AML-193 (cell line): Measurements from ENCODE around the gene TTLL9.

Experiments used
- DNase-seq, 2 experiments: peaks; one replicate each; lab custom pipeline; 2025; lab: John Stamatoyannopoulos, UW

TTLL9 gene

GRCh38 chr20:31979713-31980426 is 109.4 kb downstream of the TTLL9 start:
- no peak for DNase-seq

GRCh38 chr20:31981784-31982183 is 111.3 kb downstream of the TTLL9 start:
- DNase-seq, result no peak

DNA sequence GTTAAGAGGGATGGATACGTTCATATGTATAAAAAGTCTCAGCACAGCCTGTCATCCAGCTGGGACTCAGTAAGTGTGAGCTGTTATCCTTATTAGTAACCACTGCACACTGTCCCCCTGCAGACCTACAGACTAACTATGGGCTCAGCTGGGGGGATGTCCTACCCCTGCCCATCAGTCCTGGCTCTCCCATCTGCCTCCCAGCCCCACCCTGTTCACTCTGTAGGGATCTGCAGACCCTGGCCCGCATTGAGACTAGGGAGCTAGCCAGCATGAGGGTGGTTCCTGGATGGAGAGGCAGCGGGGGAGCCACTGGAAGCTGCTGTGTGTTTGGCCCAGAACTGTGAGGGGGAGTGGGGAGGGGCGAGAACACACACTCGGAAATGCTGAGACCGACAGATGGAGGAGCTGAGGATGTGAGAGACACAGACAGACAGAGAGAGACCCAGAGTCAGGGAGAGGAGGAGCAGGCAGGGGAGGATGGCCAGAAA is 114.6 kb downstream of the TTLL9 start:
- DNase-seq, result no peak

DNA sequence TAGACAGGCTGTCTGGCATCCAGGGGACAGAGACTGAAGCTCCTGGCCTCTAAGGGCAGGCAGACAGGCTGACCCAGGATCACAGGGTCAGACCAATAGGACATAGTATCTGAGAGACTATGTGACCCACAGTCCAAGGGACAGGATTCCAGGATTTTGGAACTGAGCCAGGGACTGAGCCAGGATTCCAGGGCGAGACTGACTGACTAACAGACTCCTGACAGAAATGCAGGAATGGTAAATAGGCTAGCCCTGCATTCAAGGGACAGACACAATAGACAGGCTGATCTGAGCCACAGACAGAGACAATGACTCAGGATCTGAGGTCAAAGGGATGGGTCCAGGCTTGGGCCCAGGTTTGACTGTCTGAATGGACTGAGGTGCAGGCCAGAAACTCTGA is 117.3 kb downstream of the TTLL9 start:
- no peak for DNase-seq

GRCh38 chr20:31988430-31989015 is 118.1 kb downstream of the TTLL9 start:
- no peak for DNase-seq

DNA sequence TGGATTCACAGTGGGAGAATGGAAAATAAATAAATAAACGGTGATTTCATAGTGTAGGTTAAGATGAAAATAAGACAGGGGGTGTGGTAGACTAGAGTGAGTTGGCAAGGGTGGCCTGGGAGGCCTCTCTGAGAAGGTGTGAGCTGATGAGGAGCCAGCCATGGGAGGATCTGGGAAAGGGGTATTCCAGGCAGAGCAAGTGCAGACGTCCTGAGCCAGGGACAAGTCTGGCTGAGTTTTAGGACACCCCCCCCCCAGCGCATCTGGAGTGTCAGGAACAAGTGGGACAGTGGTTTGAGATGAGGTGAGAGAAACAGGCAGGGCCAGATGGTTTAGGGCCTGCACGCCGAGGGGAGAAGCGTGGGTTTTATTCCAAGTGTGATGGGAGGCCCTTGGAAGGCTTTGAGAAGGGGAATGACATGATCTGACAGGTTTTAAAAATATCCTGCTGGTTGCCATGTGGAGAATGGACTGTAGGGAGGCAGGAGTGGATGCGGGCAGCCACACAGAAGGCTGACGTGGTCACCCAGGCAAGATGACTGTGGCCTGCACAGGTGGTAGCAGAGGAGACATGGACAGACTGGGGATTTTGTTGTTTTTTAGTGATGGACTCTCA is 118.7 kb downstream of the TTLL9 start:
- no peak for DNase-seq

GRCh38 chr20:31990641-31991338 is 120.4 kb downstream of the TTLL9 start:
- DNase-seq, result no peak

GRCh38 chr20:31991339-31991705 is 120.9 kb downstream of the TTLL9 start:
- DNase-seq, result no peak

DNA sequence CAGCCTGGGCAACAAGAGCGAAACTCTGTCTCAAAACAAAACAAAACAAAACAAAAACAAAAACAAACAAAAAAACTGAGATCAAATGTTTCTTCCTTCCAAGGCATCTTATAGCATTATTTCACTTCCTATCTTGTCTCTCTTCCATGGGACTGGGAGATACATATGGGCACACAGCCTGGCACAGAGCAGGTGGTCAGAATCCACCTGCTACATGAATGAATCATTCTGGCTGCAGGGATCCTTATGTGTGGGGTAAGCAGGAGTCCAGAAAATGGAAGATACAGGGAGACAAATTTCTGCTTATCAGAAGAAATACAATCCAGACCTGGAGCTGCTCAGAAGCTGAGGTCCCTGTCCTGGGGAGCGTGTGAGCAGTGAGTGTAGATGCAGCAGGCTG is 121.7 kb downstream of the TTLL9 start:
- no peak for DNase-seq
